ENCODE measurements around the gene NUTM2A.
"Not testable (repeated sequence)": the region's sequence is repeated elsewhere in the genome, so short reads cannot be mapped to it uniquely, and the experiment has no call there.

Gene NUTM2A

GRCh38 chr10:87225148-87225547 is at the start of gene NUTM2A:
Gene NUTM2A (plus strand): TSS chr10:87225448. CDS start chr10:87225831, 383 bp downstream.
- not testable (repeated sequence) for DNase-seq

- DNase-seq, result not testable (repeated sequence)
Observed at GRCh38 chr10:87177587-87177986, 47.7 kb upstream of the NUTM2A start.

GRCh38 chr10:87184421-87184820 is 40.8 kb upstream of the NUTM2A start:
- DNase-seq, result peak; percentile 97

- DNase-seq, result peak; percentile 66
Observed at GRCh38 chr10:87186016-87186415, 39.2 kb upstream of the NUTM2A start.

GRCh38 chr10:87187573-87187972 is 37.7 kb upstream of the NUTM2A start:
- DNase-seq, result not testable (repeated sequence)

- not testable (repeated sequence) for DNase-seq
Observed at GRCh38 chr10:87191841-87192240, 33.4 kb upstream of the NUTM2A start.

- DNase-seq, result peak; percentile 81
Observed at GRCh38 chr10:87200924-87201323, 24.3 kb upstream of the NUTM2A start.

- not testable (repeated sequence) for DNase-seq
Observed at GRCh38 chr10:87204801-87205200, 20.4 kb upstream of the NUTM2A start.

- DNase-seq, result not testable (repeated sequence)
Observed at GRCh38 chr10:87206922-87207321, 18.3 kb upstream of the NUTM2A start.

GRCh38 chr10:87210309-87210708 is 14.9 kb upstream of the NUTM2A start:
- DNase-seq, result not testable (repeated sequence)

- not testable (repeated sequence) for DNase-seq
Observed at GRCh38 chr10:87211848-87212247, 13.4 kb upstream of the NUTM2A start.

- DNase-seq, result peak; percentile 33
Observed at GRCh38 chr10:87213150-87213765, 12.0 kb upstream of the NUTM2A start.

GRCh38 chr10:87213806-87214205 is 11.4 kb upstream of the NUTM2A start:
- not testable (repeated sequence) for DNase-seq

- DNase-seq, result not testable (repeated sequence)
Observed at GRCh38 chr10:87216120-87216519, 9.1 kb upstream of the NUTM2A start.

GRCh38 chr10:87219370-87219769 is 5.9 kb upstream of the NUTM2A start:
- DNase-seq, result not testable (repeated sequence)

- not testable (repeated sequence) for DNase-seq
Observed at GRCh38 chr10:87222789-87223188, 2.5 kb upstream of the NUTM2A start.

- DNase-seq, result not testable (repeated sequence)
Observed at GRCh38 chr10:87228247-87228646, 3.0 kb downstream of the NUTM2A start.

GRCh38 chr10:87229211-87229610 is 4.0 kb downstream of the NUTM2A start:
- DNase-seq, result not testable (repeated sequence)

- DNase-seq, result not testable (repeated sequence)
Observed at GRCh38 chr10:87234854-87235253, 9.6 kb downstream of the NUTM2A start.

GRCh38 chr10:87237244-87237643 is 12.0 kb downstream of the NUTM2A start:
- DNase-seq, result not testable (repeated sequence)

- DNase-seq, result not testable (repeated sequence)
Observed at GRCh38 chr10:87239346-87239808, 14.1 kb downstream of the NUTM2A start.

- DNase-seq, result not testable (repeated sequence)
Observed at GRCh38 chr10:87242192-87242591, 16.9 kb downstream of the NUTM2A start.

GRCh38 chr10:87247335-87247734 is 22.1 kb downstream of the NUTM2A start:
- not testable (repeated sequence) for DNase-seq

GRCh38 chr10:87248818-87249353 is 23.6 kb downstream of the NUTM2A start:
- not testable (repeated sequence) for DNase-seq
